Astrocyte (in vitro differentiated cells and primary cell): ENCODE results near the gene ALK. TPM values are rescaled to one million over a fixed set of nuclear protein-coding genes. Genes with fewer than 3 reads are reported as not detected.
A peak's percentile ranks its signal among the peaks of the same experiment; 100 is the strongest.

Source experiments
- DNase-seq: peaks from one replicate; pipeline ENCODE4 v3.0.0-alpha.2; 2010; ENCODE audit warnings: low read depth
- FAIRE-seq: peaks from 2 replicates; lab custom pipeline; 2011; peaks lifted over from hg19 to GRCh38; lab: Jason Lieb, UNC
- H2AFZ ChIP-seq: 2 replicates; pipeline ENCODE4 v1.6.0; 2012; ENCODE audit warnings: low read depth, low read length, inconsistent platforms
- H3K27ac ChIP-seq: 2 replicates; pipeline ENCODE4 v1.5.1; 2011; ENCODE audit warnings: low read depth, low read length, inconsistent platforms
- H3K27me3 ChIP-seq: 2 replicates; pipeline ENCODE4 v1.6.0; 2011; ENCODE audit warnings: low read length, inconsistent platforms; ENCODE audit not compliant: insufficient read depth
- H3K36me3 ChIP-seq: 2 replicates; pipeline ENCODE4 v1.5.1; 2011; ENCODE audit warnings: low read length, inconsistent platforms; ENCODE audit not compliant: insufficient read depth
- H3K4me1 ChIP-seq: 2 replicates; pipeline ENCODE4 v1.5.1; 2011; ENCODE audit warnings: low read length, inconsistent platforms; ENCODE audit not compliant: insufficient read depth
- H3K4me2 ChIP-seq: 2 replicates; pipeline ENCODE4 v1.6.0; 2012; ENCODE audit warnings: low read length, inconsistent platforms
- H3K4me3 ChIP-seq: 2 replicates; pipeline ENCODE4 v1.5.1; 2011; ENCODE audit warnings: low read depth, mild to moderate bottlenecking, low read length, inconsistent platforms; ENCODE audit not compliant: insufficient read depth
- H3K79me2 ChIP-seq: 2 replicates; pipeline ENCODE4 v1.6.0; 2012; ENCODE audit warnings: mild to moderate bottlenecking, low read length, inconsistent platforms; ENCODE audit not compliant: insufficient read depth
- H3K9ac ChIP-seq: 2 replicates; pipeline ENCODE4 v1.6.0; 2012; ENCODE audit warnings: mild to moderate bottlenecking, low read length, inconsistent platforms
- H3K9me3 ChIP-seq: 2 replicates; pipeline ENCODE4 v1.5.1; 2012; ENCODE audit warnings: low read depth, mild to moderate bottlenecking, low read length, inconsistent platforms; ENCODE audit not compliant: insufficient read depth
- H4K20me1 ChIP-seq: 2 replicates; pipeline ENCODE4 v1.6.0; 2012; ENCODE audit warnings: low read length, inconsistent platforms; ENCODE audit not compliant: insufficient read depth
- H3K27ac Mint-ChIP-seq: one replicate; pipeline ENCODE4 v1.8.0; 2021; ENCODE audit warnings: mild to moderate bottlenecking, mixed read lengths; ENCODE audit not compliant: unreplicated experiment
- H3K27me3 Mint-ChIP-seq: one replicate; pipeline ENCODE4 v1.8.0; 2021; ENCODE audit warnings: low read depth, mixed read lengths; ENCODE audit not compliant: unreplicated experiment
- H3K36me3 Mint-ChIP-seq: one replicate; pipeline ENCODE4 v1.8.0; 2021; ENCODE audit warnings: low read depth, mixed read lengths; ENCODE audit not compliant: unreplicated experiment
- H3K4me1 Mint-ChIP-seq: one replicate; pipeline ENCODE4 v1.8.0; 2021; ENCODE audit warnings: low read depth, mixed read lengths; ENCODE audit not compliant: unreplicated experiment
- H3K4me3 Mint-ChIP-seq: one replicate; pipeline ENCODE4 v1.8.0; 2021; ENCODE audit warnings: mild to moderate bottlenecking, moderate library complexity, mixed read lengths; ENCODE audit not compliant: unreplicated experiment
- H3K9me3 Mint-ChIP-seq: one replicate; pipeline ENCODE4 v1.8.0; 2021; ENCODE audit warnings: mild to moderate bottlenecking, mixed read lengths; ENCODE audit not compliant: unreplicated experiment
- CTCF ChIP-seq: IDR thresholded peaks from 2 replicates; pipeline ENCODE4 v1.5.1; 2011; ENCODE audit warnings: low read depth, mild to moderate bottlenecking, inconsistent platforms, low read length, moderate library complexity; ENCODE audit not compliant: insufficient read depth
- EZH2 ChIP-seq: IDR thresholded peaks from 2 replicates; pipeline ENCODE4 v1.6.1; 2012; ENCODE audit warnings: mild to moderate bottlenecking, low read length, inconsistent platforms; ENCODE audit not compliant: insufficient read depth
- total RNA-seq: library from RNA; stranded (reverse); gene quantifications from 2 replicates; pipeline ENCODE4 v1.2.1, GENCODE V29; 2021

The ALK gene
- total RNA-seq, 1 donor from 2014 or later = 0.16 TPM

GRCh38 chr2:29310650-29311348 lies 610.6 kb downstream of the ALK start:
- no peak for TF ChIP-seq EZH2
- no peak for TF ChIP-seq CTCF
- no peaks in the 10 kb centered on the region for H3K36me3 Mint-ChIP-seq
- no peak for FAIRE-seq
- Histone ChIP-seq H3K79me2 (no peaks in the 10 kb centered on the region), H3K4me2 (no peak overlapping the region), H3K36me3 (no peaks in the 10 kb centered on the region), H4K20me1 (no peaks in the 10 kb centered on the region), H3K4me1 (peaks cover 12% of the 10 kb centered on the region), H3K9me3 (no peaks in the 10 kb centered on the region), H2AFZ (no peak overlapping the region), H3K4me3 (no peak overlapping the region), H3K9ac (no peak overlapping the region), H3K27me3 (peaks cover 2% of the 10 kb centered on the region), H3K27ac (no peak overlapping the region)
- DNase-seq = no peak
- peaks cover 24% of the 10 kb centered on the region for H3K4me1 Mint-ChIP-seq
- no peak overlapping the region for H3K27ac Mint-ChIP-seq
- H3K27me3 Mint-ChIP-seq = peaks cover 34% of the 10 kb centered on the region
- H3K9me3 Mint-ChIP-seq = no peaks in the 10 kb centered on the region
- no peak overlapping the region for H3K4me3 Mint-ChIP-seq

GRCh38 chr2:29309090-29310029 lies 612.0 kb downstream of the ALK start:
- no peak overlapping the region for H3K27ac Mint-ChIP-seq
- no peaks in the 10 kb centered on the region for H3K36me3 Mint-ChIP-seq
- Histone ChIP-seq H3K4me1 (peaks cover 1% of the 10 kb centered on the region), H3K79me2 (no peaks in the 10 kb centered on the region), H2AFZ (no peak overlapping the region), H3K27me3 (peaks cover 2% of the 10 kb centered on the region), H3K4me2 (no peak overlapping the region), H3K9ac (no peak overlapping the region), H3K4me3 (no peak overlapping the region), H3K9me3 (no peaks in the 10 kb centered on the region), H4K20me1 (no peaks in the 10 kb centered on the region), H3K36me3 (no peaks in the 10 kb centered on the region), H3K27ac (no peak overlapping the region)
- DNase-seq (peak; percentile 39), FAIRE-seq (no peak)
- H3K4me3 Mint-ChIP-seq = no peak overlapping the region
- H3K9me3 Mint-ChIP-seq = no peaks in the 10 kb centered on the region
- TF ChIP-seq CTCF (peak; percentile 85), EZH2 (no peak)
- peaks cover 21% of the 10 kb centered on the region for H3K4me1 Mint-ChIP-seq
- peaks cover 34% of the 10 kb centered on the region for H3K27me3 Mint-ChIP-seq
